Endometrial microvascular endothelial cells (primary cell): Measurements from ENCODE around the gene BTBD16. TPM values are rescaled to one million over a fixed set of nuclear protein-coding genes. Genes with fewer than 3 reads are reported as not detected.

ENCODE experiments used
- in situ Hi-C: cut with HindIII; loops from 2 replicates; pipeline ENCODE4 v1.10.0; 2017; ENCODE audit warnings: low sequenced_read_pairs, low pct_unique_long_range_greater_than_20kb; ENCODE audit errors: inconsistent ontology term
- total RNA-seq: library from RNA; depleted of rRNA; stranded (reverse); fragments of >200 nt; gene quantifications from one replicate; pipeline ENCODE4 v1.2.3, GENCODE V29; 2015; ENCODE audit errors: inconsistent ontology term

Gene BTBD16
- not detected for total RNA-seq

DNA sequence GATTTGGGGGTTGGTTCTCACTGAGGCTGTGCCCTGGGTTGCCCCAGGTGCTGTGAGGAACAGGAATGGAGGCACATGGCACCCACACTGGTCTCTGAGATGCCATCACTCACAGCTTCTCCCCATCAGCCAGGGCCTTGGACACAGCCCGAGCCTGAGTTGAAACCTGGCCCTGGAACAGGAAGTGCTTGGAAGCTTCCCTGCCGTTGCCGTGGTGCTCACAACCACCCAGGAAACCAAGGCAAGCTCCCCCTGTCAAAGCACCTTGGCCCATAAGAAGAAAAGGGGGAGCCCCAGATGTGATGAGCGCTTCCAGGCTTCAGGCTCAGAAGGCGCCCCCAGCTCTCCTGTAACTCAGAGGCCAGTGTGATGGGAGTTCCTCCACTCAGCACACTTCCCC, at the start of gene BTBD16:
TSS of gene BTBD16 (plus strand) at position 221 of the 400 bp plus-strand sequence. CDS start 3,786 bp downstream, outside the sequence.
- in situ Hi-C loops, result no loop called here

- in situ Hi-C loops, result no loop called here
Observed at GRCh38 chr10:122221958-122222357, 49.1 kb upstream of the BTBD16 start.

DNA sequence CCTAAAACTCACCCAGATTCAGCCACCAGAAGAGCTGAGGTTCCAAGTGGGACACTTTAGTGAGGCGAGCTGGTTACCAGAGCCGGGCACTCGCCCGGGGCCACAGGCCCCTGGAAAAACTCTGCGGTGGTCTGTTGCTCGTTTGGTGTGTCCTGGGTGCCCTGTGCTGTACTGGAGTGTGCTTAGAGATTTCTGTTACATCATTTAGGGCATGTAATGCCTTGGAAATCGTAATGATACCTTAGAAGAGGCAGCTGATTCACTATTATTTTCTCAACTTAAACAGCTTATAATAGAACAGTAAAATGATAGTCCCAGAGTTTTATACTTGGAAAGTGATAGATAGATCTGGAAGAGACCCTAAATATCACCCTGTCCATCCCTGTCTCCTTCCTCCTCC, 48.5 kb upstream of the BTBD16 start:
- in situ Hi-C loops, result no loop called here

- in situ Hi-C loops, result no loop called here
Observed at GRCh38 chr10:122224159-122224558, 46.9 kb upstream of the BTBD16 start.

DNA sequence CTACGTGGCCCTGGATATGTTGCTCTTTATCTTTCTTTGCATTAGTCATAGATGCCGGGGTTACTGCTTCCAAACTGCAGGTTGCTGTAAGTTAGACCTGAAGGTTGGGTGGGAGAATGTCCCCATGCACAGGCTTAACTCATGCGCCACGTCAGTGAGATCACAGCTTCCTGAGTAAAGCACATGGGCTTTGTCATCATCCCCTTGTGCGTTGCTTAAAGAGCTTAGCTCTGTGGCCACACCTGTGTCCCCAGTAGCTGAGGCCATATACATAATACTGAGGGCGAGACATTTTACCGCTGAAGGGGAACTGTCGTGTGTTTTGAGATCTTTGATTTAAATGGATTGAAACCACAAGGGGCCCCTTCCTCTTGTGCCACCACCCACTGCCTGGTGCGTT, 45.8 kb upstream of the BTBD16 start:
- in situ Hi-C loops, result no loop called here

GRCh38 chr10:122227754-122228153, 43.3 kb upstream of the BTBD16 start:
- in situ Hi-C loops, result no loop called here

DNA sequence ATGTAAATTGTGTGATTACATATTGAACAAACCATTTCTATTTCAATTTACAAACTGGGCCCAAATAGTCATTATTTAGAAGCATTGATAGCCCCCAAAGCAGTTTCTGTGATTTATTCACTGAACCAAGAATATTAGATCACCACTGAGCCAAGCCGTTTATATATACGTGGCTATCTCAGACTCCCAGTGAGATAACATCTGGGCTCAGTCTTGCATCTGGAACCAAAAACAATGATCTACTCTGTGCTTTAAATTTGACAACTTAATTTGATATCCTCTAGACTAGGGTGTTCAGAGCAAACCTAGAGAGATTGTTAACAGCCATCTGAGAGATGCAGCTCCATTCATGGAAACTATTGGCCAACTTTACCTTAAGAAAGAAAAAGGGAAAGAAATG, 41.4 kb upstream of the BTBD16 start:
- in situ Hi-C loops, result no loop called here

DNA sequence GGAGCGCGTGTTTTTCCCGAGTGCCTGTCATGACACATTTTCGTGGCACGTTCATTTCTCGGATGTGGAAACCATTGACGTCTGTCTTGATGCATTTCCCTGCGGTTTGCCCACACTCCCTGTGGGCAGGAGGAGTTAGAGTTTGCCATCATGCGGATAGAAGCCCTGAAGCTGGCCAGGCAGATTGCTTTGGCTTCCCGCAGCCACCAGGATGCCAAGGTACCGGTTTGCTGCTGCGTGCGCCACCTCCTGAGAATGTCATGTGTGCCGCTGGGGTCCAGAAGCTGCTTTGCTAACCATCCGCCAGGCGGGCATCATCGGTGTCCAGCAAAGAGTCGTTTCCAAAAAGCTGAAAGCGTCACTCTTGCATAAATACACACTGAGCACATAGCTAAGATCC, 40.9 kb upstream of the BTBD16 start:
- in situ Hi-C loops, result no loop called here

DNA sequence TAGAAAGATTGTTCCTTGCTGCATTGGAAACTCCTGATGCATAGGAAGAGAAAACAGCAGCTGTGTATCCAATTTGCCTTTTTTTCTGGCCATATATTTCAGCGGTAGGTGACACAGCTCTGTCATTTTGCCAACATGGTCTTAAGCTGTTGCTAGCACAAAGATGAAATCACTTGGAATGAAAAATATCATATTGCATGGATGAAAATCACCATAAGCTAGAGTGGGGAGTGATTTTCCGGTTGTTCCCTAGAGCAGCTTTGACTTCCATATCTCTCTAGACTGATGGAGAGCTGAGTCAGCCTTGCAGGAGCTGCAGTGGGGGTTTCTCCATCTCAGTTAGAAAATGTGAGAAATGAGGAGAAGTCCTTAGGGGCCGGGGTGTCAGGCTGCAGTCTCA, 38.3 kb upstream of the BTBD16 start:
- in situ Hi-C loops, result no loop called here

DNA sequence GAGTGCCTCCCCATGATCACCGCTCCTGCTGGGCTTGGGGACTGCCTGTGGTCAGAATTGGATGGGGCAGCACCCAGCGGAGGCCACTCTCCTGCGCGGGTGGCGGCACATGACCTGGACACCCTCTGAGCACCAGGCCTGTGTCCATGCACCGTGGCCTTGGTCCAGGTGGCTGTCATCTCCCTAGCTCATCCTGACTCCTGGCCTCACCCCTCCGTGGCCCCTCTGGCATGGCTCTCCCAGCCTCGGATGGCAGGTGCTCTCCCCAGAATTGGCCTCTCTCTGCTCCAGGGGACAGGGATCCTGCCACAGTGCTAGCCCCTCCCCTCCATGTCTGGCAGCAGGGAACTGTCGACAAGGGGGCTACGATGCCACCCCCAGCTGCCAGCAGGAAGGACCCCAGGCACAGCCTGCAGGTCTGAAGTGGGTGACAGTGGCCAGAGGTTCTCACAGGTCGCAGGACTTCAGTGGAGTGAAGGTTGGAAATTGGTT, 37.2 kb upstream of the BTBD16 start:
- in situ Hi-C loops, result no loop called here

DNA sequence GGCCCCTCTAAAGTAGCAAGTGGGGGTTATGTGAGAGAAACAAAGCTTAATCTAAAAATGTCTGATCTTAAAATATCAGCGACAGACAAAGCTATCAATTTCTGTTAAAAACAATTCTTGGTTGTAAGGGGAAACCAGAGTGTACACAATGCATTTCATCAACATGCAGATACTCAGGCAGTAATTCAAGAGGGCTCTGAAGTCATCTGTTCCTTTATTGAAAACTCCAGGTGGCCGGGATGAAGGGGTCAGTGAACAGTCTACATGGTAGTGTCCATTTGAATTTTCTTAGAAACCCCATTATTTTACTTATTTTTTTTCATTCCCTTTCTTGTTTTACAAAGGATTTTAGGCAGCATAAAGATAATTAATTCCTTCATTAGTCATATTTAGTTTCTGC, 36.7 kb upstream of the BTBD16 start:
- in situ Hi-C loops, result no loop called here

GRCh38 chr10:122236690-122237306, 34.3 kb upstream of the BTBD16 start:
- in situ Hi-C loops, result no loop called here

DNA sequence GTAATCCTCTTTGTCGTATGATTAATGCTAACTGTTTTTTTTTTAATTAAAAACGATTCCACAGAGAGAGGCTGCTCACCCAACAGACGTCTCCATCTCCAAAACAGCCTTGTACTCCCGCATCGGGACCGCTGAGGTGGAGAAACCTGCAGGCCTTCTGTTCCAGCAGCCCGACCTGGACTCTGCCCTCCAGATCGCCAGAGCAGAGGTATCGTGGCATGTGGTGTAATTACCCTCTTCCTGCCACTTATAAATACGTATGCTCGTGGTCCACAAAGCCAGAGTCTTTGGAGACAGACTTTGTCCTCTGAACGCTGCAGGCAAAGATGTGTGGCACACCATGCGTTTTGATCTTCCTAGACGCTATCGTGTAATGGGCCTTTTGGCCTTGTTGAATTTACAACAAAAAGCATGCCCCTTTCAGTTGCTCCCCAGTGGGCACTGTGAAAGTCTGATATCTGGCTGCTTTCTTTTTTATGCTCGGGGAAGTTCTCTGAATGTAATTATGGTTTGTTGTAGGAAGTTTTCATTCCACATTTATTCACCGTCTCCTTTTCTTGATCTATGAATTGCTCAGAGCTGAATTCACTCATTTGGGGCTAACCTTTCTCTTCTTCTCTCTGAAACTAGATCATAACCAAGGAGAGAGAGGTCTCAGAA, 33.6 kb upstream of the BTBD16 start:
- in situ Hi-C loops, result no loop called here

- in situ Hi-C loops, result no loop called here
Observed at GRCh38 chr10:122239578-122240257, 31.4 kb upstream of the BTBD16 start.

DNA sequence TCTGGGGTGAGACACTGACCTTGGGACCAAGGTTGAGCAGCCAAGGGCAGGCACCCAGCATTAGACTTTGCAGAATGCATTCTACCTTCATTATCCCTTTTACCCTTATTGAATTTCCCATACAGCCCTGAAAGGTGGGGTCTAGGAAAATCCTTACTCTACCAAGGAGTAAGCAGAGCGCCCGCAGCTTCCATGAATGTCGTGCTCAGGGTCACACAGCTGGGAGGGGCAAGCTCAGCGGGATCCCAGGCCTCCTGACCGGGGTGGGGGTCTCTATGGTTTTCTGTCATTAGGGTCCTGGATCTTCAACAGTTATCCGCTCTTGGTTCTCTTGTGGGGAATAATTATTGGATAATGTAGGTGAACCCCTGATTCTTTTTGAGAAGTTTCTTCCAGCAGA, 30.7 kb upstream of the BTBD16 start:
- in situ Hi-C loops, result no loop called here

DNA sequence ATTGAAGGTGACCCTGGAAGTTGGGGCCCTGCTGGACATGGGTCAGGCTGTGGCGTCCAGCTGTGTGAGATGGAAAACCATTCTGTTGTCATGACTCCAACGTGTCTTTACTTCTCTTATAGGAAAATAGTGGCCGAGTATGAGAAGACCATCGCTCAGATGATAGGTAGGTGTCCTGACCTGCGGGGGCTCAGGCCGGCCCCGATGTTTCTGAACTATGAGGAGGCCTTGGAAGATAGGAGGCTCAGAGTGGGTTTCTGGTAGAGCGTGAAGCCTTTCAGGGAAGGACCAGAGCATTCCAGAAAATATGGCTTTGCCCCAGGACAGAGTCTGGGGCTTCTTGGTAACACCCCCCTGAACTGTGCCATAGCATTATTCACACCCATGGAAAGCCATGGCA, 29.3 kb upstream of the BTBD16 start:
- in situ Hi-C loops, result no loop called here

DNA sequence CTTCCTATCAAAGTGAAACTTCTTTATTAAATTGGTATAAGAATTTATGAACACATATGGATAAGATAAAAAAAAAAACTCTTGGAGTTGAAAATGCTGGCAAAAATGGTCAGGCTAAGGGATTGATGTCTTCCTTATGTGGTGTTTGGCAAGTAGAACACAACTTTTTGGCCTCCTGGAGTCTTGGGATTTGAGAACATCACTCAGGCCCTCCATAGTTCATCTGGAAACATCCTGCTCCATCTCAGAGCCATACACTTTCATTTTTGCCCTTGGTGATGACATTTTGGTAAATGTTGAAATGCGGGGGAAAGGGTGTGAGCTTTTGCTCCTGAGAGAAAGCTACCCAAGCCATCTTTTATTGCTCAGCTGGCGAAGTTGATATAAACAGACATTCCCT, 27.5 kb upstream of the BTBD16 start:
- in situ Hi-C loops, result no loop called here

DNA sequence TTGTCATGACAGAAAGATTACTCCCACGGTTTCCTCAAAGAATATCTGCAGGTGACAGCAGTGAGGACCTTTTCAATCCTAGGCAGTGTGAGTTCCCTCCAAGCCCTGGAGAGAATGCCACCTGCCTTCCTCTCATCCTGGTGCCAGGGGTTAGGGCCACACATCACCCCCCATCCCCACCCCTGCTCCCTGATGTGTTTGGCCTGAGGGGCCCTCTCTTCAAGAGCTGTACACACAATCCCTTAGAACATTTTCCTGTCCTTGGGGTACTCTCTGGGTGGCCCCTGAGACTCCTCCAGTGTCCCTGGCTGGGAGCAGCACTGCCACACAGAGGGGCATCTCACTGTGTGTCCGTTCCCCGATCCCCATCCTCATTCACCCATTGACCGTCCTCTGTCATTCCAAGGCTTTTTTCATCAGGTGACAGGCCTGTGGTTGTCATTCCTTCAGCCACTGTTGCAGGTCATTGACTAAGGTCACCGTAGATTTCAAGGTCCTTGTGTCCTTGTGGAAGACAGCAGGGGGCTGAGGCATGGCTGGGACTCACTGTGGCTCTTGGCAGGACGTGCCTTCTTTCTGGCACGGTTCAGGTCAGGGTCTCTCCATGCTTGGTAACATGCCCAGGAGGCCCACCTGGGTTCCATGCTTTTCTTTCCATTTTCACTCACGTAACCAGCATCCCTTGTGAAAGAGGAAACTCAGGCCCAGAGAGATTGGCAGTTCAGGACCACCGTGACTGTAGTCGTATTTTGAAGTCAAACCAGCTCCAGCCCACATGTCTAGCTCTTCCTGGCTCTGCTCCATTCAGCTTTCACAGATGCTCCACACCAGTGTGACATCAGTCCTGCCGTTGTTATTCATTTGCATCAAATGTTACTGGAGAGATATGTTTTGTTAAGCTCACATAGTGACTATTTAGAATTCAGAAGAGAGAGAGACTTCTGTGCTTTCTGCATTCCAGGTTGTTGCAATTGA, 26.8 kb upstream of the BTBD16 start:
- in situ Hi-C loops, result no loop called here

DNA sequence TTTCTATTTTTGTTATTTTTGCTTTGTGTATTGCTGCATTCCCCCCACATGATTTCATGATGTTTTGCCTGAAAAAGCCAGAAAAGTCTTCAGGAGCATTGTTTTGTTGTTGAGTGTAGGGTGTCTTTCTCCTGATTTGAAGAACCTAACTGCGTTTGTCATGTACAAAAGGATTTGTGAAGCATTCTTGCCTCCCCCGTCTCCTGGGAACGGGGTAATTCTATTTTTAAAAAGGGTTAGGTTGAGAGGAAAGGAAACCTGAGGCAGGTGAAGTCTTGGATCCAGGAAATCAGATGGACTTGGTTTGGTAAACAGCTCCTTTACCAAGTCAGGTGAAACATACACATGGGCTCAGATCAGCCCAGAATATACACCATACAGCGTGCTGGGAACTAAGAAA, 26.0 kb upstream of the BTBD16 start:
- in situ Hi-C loops, result no loop called here
